ENCODE data around the gene ERG.

The ERG gene

GRCh38 chr21:38434913-38435533, 63.3 kb downstream of the ERG start:
- no peak for DNase-seq (ENCODE audit: low read depth)

- DNase-seq (ENCODE audit: low read depth), result no peak
Measured at GRCh38 chr21:38433471-38433870, 64.8 kb downstream of the ERG start.

- DNase-seq (ENCODE audit: low read depth), result no peak
Measured at GRCh38 chr21:38430401-38430984, 67.8 kb downstream of the ERG start.

GRCh38 chr21:38429011-38429410, 69.3 kb downstream of the ERG start:
- no peak for DNase-seq (ENCODE audit: low read depth)

GRCh38 chr21:38428211-38428610, 70.1 kb downstream of the ERG start:
- DNase-seq (ENCODE audit: low read depth), result no peak

- no peak for DNase-seq (ENCODE audit: low read depth)
Measured at GRCh38 chr21:38424305-38425019, 73.8 kb downstream of the ERG start.

GRCh38 chr21:38422082-38422481, 76.2 kb downstream of the ERG start:
- no peak for DNase-seq (ENCODE audit: low read depth)

GRCh38 chr21:38420140-38420539, 78.1 kb downstream of the ERG start:
- no peak for DNase-seq (ENCODE audit: low read depth)

- no peak for DNase-seq (ENCODE audit: low read depth)
Measured at GRCh38 chr21:38417726-38418125, 80.6 kb downstream of the ERG start.

GRCh38 chr21:38416791-38417190, 81.5 kb downstream of the ERG start:
- no peak for DNase-seq (ENCODE audit: low read depth)

GRCh38 chr21:38413958-38414548, 84.2 kb downstream of the ERG start:
- DNase-seq (ENCODE audit: low read depth), result no peak

- no peak for DNase-seq (ENCODE audit: low read depth)
Measured at GRCh38 chr21:38410466-38410865, 87.8 kb downstream of the ERG start.

GRCh38 chr21:38409907-38410306, 88.4 kb downstream of the ERG start:
- DNase-seq (ENCODE audit: low read depth), result no peak

- no peak for DNase-seq (ENCODE audit: low read depth)
Measured at GRCh38 chr21:38404177-38404576, 94.1 kb downstream of the ERG start.

- DNase-seq (ENCODE audit: low read depth), result no peak
Measured at GRCh38 chr21:38402795-38403194, 95.5 kb downstream of the ERG start.

- no peak for DNase-seq (ENCODE audit: low read depth)
Measured at GRCh38 chr21:38402291-38402690, 96.0 kb downstream of the ERG start.

GRCh38 chr21:38401191-38401926, 96.9 kb downstream of the ERG start:
- no peak for DNase-seq (ENCODE audit: low read depth)

GRCh38 chr21:38400195-38400919, 97.9 kb downstream of the ERG start:
- DNase-seq (ENCODE audit: low read depth), result no peak

GRCh38 chr21:38399103-38399502, 99.2 kb downstream of the ERG start:
- no peak for DNase-seq (ENCODE audit: low read depth)

GRCh38 chr21:38396325-38396724, 102.0 kb downstream of the ERG start:
- DNase-seq (ENCODE audit: low read depth), result no peak

GRCh38 chr21:38395581-38395980, 102.7 kb downstream of the ERG start:
- DNase-seq (ENCODE audit: low read depth), result no peak

- no peak for DNase-seq (ENCODE audit: low read depth)
Measured at GRCh38 chr21:38392661-38393060, 105.6 kb downstream of the ERG start.
